GM18517 (cell line): ENCODE results near the gene HNF4A.
A peak's percentile ranks its signal among the peaks of the same experiment; 100 is the strongest.
"Not testable (repeated sequence)": the region's sequence is repeated elsewhere in the genome, so short reads cannot be mapped to it uniquely, and the experiment has no call there.

Experiments used
- ATAC-seq: cut with Tn5 transposase; IDR thresholded peaks from one replicate; pipeline ENCODE4 v1.9.1; 2021; ENCODE audit warnings: mild to moderate bottlenecking, moderate library complexity; ENCODE audit not compliant: unreplicated experiment

Gene HNF4A

DNA sequence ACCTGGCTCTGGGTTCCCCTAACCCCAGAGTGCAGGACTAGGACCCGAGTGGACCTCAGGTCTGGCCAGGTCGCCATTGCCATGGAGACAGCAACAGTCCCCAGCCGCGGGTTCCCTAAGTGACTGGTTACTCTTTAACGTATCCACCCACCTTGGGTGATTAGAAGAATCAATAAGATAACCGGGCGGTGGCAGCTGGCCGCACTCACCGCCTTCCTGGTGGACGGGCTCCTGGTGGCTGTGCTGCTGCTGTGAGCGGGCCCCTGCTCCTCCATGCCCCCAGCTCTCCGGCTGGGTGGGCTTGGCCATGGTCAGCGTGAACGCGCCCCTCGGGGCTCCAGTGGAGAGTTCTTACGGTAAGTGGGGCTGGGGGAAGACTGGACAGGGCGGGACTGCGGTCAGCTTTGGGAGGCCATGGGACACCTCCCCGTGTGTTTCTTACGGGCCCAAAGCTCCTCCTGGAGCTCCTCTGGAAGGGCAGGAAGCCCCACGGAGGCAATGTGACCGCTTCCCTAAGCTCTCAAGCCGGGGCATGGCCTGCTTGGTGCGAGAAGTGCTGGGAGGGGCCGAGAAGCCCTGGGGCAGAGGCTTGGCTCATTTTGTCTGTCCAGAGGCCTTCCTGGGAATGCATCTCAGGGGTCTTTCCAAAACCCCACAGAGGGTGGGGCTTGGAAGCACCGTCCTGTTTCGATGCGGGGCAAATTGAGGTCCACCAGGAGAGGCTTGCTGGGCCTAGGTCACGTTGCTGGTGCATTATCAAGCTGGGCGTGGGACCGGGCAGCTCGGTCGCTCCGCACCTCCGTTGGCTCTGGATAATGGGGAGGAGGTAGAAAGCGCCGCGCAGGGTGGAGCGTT, at the start of gene HNF4A:
Gene HNF4A (plus strand): TSS at position 202 of the 855 bp plus-strand sequence. CDS start 106 bp downstream, at position 308.
- ATAC-seq = no peak

GRCh38 chr20:44306927-44307326, 48.6 kb upstream of the HNF4A start:
- no peak for ATAC-seq

DNA sequence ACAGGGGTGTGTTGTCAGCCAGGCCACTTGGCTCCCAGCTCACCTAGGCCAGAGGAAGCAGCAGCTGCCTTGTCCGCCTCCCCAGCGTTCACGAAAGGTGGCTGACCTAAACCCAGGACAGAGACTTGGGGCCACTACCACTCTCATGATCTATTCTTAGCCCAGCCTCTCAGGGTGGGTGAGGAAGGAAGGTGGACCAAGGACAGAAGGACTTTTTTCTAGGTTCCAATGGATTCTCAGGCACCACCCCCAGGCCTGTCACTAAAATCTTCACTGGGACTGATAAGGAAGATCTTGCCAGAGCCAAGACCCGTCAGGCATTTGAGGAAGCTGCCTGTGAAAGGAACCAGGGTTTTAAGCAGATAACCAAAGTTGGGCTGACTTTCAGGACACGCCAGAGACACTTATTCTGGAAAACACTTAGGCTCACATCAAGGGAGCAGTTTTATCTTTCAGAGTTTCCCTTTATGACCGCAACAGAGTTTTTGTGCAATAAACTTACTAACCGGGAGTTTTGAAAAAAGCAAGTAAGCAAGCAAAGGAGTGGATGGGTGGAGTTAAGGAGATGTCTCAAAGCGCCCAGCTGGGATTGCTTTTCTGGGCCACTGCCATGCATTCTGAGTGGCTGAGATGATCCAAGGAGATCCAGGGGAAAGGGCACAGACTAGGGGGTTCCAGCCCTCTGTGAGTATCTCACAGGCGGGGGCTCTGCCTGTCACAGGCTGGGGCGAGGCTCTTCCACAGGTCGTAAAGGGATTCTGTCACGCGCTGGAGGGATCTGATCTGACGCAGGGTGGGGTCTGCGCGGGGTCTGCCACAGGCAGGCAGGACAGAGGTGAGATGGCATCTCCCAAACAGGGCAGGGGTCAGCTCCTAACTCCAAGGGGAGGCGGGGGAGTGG, 45.5 kb upstream of the HNF4A start:
- no peak for ATAC-seq

DNA sequence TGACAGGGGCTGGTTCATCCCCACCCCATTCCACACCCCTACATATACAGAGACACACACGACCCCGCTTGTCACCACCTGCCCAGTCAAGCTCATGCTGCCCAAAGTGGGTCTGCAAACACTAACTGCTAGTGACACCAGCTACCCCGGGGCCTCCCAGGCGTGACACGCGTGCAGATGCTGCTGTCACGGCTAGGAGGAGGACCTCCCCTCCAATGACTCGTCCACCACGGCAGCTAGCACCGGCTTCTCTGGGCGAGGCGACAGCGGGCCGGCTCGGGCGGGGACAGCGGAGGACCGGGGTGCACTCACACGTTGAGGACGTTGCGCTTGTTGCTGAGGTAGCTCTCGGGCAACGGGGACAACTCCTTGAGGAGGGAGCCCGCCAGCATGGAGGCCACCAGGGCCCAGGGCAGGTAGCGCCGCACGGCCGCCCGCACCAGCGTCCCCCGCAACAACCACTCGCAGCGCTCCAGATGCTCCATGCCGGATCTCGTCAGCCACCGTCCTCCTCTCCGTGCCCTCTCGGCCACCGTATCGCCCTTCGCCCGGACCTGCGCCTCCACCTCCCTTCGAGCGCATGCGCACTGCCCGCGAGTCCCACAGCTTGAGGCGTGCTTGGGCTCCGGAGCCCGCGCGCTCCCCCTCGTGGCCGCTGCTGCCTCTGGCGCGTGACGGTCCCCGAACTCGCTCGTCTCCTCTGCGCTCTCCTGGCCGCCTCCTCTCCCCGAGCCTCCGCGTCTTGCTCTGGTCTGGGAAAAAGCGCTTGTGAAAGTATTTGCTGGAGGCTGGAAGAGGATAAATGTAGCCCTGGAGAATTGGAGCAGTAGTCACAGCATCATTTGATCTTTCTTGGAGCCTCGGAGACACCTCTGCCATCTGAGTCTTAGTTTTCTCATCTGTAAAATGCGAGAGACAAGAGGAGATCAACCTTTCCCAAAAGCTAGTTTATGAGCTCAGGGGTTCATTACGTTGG, 44.5 kb upstream of the HNF4A start, which contains the start of gene FITM2:
Gene FITM2 (minus strand): TSS at position 539 of the 976 bp plus-strand sequence. CDS start 54 bp downstream, at position 485.
- ATAC-seq = peak; percentile 84

DNA sequence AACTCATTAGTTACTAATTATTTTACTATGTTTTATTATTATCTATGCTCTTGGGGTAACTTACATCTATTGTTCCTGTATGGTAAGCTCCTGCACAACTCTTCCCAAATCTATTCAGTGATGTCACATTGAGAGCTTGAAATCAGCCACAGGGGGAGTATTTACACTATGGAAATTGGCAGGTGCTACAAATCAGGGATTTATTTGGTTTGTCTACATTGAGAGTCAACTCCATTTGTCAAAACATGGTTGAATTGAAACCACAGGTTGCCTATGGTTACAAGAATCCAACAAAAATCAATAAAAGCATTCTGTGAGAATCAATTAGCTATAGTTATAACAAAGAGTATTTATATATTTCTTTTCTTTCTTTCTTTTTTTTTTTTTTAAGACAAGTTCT, 40.6 kb upstream of the HNF4A start:
- no peak for ATAC-seq

- ATAC-seq = no peak
Observed at GRCh38 chr20:44319839-44320422, 35.6 kb upstream of the HNF4A start.

DNA sequence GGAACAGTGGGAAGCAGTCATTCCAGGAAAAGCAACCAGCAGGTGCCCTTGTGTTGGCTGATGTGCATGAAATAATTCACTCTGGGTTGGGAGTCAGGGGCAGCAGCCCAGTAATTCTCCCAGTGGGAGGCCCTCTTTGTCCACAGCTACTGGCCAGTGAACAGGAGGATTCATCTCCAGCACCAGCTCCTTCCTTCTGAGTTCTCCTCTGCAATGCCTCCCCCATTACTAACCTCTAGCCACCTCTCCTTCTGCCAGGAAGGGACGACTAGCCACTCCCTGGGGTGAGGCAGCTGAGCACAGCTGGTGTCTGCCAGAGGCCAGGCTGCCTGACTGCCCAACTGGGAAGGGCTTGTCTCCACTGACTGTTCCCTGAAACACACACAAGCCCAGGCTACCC, 31.2 kb upstream of the HNF4A start:
- no peak for ATAC-seq

DNA sequence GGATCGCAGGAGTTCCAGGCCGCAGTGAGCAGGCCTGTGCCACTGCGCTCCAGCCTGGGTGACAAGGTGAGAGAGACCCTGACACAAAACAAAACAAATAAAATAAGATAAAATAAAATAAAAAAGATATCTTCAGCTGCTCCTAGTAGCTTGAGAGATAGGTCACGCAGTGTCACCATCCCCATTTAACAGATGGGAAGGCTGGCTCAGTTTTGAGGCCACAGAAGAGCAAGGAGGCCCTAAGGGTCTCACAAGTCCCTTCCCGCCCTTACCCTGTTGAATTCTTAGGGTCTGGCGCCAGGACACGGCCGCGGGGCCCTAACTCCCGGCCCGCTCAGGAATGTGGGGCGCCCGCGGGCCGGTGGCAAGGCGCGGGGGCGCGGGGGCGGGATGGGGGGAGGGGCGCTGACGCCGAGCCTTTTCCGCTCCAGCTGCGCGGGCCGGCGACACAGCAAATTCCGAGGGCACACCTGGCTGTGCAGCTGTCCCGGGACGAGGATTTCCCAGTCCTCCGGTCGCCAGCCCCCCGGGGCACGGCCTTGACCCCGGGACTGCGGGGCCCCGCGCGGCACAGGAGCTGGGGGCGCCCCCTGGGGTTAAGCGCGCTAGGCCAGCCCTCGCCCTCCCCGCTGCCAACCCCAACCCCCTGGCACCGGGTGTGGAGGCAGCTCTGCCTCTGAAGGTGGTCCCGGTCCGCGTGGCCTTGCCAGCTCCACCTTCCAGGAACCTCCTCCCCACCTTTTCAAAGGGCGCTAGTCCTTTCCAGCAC, 28.9 kb upstream of the HNF4A start:
- ATAC-seq = no peak

GRCh38 chr20:44327748-44328147, 27.8 kb upstream of the HNF4A start:
- not testable (repeated sequence) for ATAC-seq

- no peak for ATAC-seq
Observed at GRCh38 chr20:44328428-44328827, 27.1 kb upstream of the HNF4A start.

DNA sequence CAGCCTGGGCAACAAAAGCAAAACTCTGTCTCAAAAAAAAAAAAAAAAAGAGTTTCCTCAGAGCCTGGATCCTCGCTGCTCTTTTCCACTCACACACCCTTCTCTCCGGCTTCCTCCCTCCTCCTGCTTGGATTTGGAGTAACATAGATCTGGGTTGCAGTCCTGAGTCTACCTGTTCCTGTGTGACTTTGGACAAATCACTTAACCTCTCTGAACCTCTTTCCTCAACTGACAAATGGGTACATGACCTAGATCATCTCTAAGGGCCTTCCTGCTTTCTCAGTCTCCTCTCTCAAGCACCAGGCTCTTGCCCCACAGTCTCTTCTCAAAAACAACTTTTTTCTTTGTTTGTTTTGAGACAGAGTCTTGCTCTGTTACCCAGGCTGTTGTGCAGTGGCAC, 24.3 kb upstream of the HNF4A start:
- ATAC-seq = no peak

DNA sequence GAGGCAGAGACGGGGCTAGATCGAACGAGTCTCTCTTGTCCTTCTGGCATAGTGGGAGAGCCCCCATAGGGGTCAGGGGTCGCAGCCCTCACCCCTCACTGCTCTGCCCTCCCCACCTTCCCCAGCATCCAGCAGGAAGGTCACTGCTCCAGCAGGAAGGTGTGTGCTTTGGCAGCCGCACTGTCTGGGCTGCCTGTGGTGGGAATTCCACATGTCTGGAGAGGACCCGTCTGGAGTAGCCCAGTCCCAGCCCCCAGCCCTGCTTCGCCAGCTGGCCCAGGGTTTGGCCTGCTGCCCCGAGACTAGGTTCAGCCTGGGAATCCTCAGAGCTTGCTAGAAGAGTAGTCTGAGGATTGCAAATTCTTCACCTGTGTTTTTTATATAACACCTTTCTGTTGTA, 21.2 kb upstream of the HNF4A start:
- no peak for ATAC-seq

- ATAC-seq = no peak
Observed at GRCh38 chr20:44334709-44335108, 20.8 kb upstream of the HNF4A start.

DNA sequence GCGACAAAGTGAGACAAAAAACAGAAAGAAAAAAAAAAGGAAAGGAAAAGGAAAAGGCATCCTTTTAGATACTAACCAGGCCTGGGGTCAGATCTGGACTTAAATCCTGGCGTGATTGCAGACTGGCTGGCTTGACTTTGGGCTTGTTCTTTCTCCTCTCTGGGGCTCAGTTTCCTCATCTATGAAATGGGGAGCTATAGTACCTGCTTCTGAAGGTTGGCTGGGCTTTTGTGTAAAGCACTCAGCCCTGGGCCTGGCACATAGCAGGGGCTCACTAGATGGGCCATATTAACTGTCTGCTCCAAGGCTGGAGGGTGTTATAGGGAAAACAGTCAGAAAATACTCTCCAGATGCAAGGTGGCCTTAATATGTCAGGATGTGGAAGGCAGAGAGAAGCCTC, 19.8 kb upstream of the HNF4A start:
- ATAC-seq = no peak

GRCh38 chr20:44336086-44336485, 19.4 kb upstream of the HNF4A start:
- ATAC-seq = no peak

GRCh38 chr20:44336725-44337380, 18.6 kb upstream of the HNF4A start, which contains the start of gene R3HDML:
Gene R3HDML (plus strand): TSS chr20:44337043. CDS start chr20:44337158, 115 bp downstream.
- ATAC-seq = no peak

DNA sequence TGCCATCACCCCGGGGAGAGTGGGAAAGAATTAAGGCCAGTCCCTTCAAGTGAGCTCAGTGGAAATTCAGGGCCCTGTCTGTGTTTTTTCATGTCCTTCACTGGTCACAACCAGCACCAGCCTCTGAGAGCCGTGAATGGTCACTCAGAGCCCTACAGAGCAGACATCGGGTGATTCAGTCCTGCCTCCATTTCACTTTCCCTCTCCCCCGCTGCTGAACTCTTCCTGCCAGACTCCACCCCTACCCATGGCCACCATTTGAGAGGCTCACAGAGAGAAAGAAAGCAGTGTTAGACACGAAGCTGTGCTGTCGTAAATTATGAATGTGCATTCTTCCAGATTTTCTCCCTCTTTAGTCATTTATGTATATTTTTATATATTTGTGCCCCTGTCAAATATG, 13.3 kb upstream of the HNF4A start:
- no peak for ATAC-seq

DNA sequence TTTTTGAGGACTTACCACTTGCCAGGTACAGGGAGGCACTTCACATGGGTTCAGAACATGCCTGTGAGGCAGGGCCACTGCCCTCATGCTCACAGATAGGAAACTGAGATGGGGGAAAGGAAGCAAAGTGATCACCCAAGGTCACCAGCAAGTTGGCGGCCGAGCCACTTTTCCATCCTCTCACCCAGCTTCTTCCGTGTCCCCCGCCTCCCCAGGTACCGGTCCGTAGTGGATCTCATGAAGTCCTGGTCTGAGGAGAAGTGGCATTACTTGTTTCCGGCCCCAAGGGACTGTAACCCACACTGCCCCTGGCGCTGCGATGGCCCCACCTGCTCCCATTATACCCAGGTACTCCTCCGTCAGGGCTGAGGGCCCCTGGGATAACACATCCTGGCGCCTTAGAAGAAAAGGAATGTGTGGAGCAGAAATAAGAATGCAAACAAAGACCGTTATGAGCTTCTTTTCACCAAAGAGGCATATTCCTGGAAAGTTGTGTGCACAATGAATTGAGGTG, 12.3 kb upstream of the HNF4A start:
- ATAC-seq = no peak

GRCh38 chr20:44344723-44345122, 10.8 kb upstream of the HNF4A start:
- ATAC-seq = no peak
